GM21529 (cell line): ENCODE data around the gene LRP3.
"Not testable (repeated sequence)": the region's sequence is repeated elsewhere in the genome, so short reads cannot be mapped to it uniquely, and the experiment has no call there.

Experiments used
- ATAC-seq: cut with Tn5 transposase; IDR thresholded peaks from one replicate; pipeline ENCODE4 v1.9.1; 2021; ENCODE audit not compliant: unreplicated experiment

LRP3 gene

DNA sequence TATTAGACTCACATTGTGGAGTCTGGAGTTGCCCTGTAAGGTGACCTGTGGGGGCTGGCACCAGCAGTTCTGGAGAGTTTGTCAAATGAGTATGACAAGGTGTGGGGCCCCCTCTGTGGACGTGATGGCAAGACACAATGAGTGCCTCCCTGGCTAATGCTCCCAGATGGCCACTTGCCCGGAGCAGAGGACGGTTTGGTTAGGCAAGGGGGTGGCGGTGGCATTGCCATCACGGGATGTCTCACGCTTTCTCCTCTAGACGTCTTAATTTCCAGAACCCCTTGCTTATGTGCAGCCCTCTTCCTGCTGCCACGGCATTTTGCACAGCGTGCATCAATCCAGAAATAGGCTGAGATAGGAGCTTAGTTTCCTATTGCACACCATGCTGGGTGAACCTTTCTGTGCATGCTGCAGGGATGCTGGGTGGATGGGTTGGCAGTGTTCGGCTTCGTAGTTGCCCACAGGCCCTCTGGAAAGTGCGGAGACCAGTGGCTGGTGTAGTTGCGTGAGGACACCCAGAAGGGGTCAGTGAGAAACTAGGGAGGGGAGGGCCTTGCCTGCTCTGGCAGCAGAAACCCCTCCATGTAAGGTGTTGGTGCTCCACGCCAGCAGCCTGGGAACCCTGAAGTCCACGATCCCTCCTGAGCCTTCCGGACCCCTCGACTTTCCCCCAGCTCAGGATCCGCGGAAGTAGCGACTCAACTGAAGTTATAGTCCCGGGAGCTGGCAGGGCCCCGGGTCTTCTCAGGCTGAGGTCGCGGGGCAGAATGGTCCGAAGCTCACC is 18.1 kb upstream of the LRP3 start:
- no peak for ATAC-seq

DNA sequence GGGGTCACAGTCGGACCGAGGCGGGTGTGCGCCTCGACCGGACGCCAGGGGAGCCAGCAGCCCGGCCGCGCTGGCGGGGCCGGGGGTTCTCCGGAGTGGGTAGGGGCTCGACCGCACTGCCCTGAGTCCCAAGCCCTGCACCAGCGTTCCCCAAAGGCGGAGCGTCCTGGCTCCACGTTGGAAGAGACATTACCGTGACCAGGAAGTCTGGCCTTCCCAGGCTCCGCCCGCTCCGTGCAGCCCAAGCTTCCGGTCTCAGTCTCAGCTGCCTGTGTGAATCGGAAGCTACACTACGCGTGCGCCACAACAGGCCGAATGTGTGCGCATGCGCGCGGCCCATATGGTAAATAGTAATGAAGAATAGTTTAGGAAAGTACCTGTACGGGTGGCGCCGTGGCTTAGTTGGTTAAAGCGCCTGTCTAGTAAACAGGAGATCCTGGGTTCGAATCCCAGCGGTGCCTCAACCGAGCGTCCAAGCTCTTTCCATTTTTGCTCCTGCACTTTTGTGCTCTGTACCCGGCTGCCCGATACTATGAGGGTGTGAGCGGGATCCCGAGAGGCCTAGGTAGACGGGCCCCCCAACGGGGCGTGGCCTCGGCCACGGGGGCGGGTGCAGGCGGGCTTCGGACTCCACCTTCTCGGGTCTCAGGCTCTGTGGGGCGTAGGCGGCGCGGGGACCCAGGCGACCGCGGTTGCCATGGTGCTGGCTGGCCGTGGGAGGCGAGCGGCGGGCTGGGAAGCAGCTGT is 17.3 kb upstream of the LRP3 start:
- ATAC-seq, result peak; percentile 82

DNA sequence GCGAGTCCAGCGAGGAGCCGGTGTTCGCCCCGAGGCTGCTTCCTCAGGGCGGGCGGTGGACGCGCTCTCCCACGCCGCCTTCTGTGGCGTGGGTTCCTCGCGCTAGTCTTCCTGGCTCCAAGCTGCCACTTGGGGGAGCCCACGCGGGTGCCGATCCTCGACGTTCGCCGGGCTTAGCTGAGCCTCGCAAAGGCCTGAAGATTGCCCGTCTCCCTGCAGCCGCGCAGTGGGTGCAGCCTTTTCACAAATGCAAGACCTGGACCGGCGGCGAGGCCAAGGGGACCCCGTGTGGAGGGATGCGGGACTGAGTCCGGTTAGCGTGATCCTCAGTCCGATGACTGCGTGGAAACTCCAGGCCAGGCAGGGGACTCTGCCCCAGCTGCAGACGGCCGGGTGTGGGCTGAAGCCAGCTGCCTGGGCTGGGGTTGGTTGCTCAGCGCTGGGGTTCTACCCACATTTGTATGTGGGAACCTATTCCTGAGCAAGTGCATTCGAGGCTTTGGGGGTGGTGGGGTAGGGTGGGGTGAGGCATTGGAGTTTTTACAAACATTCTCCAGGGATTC is 16.6 kb upstream of the LRP3 start:
- peak; percentile 26 for ATAC-seq

DNA sequence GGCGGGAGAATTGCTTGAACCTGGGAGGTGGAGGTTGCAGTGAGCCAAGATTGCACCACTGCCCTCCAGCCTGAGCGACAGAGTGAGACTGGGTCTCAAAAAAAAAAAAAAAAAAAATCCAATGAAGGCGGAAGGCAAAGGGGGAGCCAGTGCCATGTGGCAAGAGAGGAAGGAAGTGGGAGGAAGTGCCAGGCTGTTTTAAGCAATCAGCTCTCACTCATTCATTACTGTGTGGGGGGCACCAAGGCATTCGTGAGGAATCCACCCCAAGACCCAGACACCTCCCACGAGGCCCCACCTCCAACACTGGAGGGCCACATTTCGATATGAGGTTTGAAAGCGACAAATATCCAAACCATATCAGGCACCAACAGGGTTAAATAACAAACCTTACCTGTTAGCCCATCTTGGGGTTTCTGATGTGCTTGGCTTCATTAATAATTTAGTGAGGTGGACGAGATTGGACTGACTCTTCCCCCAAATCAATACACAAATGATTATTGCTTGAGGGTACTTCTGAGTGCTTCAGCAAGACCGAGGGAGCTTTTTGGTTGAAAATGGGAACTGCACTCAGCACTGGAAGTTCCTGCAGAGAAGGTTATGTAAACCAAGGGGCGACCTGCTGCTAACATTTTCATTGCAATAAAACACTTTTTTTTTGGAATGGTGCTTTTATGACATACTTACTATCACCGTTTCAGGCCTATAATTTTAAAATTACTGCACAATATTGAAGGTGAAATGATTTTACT is 7.5 kb upstream of the LRP3 start:
- no peak for ATAC-seq

DNA sequence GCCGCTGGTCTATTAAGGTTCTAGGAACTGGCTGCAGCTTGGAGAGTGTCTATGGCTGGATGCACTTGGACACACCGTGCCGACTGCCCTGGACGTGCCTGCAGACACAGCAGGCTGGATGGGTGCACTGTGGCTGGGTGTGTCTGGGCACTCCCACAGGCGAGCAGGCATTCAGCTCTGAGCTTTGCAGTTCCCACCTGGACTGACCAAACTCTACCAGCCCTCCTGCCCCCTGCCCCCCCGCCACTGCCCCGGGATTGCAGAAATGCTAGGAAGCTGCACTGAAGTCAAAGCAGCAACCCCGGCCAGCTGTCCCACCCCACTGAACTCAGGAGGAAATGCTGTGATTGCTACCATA is 7.0 kb upstream of the LRP3 start:
- no peak for ATAC-seq

GRCh38 chr19:33189453-33189852 is 4.7 kb upstream of the LRP3 start:
- ATAC-seq, result no peak

DNA sequence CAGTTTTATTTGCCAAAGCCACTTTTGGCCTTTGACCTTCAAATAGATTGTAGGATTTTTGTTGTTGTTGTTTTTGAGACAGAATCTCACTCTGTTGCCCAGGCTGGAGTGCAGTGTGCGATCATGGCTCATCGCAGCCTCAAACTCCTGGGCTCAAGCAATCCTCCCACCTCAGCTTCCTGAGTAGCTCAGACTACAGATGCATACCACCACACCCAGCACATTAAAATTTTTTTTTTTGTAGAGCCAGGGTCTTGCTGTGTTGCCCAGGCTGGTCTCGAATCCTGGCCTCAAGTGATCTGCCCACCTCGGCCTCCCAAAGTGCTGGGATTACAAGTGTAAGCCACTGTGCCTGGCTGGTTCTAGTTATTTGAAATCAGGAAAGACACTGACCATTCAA is 3.0 kb upstream of the LRP3 start:
- ATAC-seq, result not testable (repeated sequence)

- no peak for ATAC-seq
Observed at GRCh38 chr19:33191501-33191900, 2.6 kb upstream of the LRP3 start.

GRCh38 chr19:33192010-33192409 is 2.1 kb upstream of the LRP3 start:
- no peak for ATAC-seq

- no peak for ATAC-seq
Observed at GRCh38 chr19:33193269-33193864, 763 bp upstream of the LRP3 start.

DNA sequence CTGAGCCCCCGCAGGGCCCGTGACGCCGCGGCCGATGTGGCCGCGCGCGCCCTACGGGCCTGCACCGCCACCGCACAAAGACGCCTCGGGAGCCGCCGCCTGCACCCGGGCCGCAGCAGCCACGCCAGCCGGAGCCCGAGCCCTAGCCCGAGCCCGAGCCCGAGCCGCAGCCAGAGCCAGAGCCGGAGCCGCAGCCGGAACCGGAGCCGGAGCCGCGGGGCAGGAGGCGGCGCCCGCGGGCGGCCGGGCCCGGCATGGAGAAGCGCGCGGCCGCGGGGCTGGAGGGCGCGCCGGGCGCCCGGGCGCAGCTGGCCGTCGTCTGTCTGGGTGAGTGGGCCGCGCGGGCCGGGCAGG is 379 bp downstream of the LRP3 start:
- ATAC-seq, result no peak

DNA sequence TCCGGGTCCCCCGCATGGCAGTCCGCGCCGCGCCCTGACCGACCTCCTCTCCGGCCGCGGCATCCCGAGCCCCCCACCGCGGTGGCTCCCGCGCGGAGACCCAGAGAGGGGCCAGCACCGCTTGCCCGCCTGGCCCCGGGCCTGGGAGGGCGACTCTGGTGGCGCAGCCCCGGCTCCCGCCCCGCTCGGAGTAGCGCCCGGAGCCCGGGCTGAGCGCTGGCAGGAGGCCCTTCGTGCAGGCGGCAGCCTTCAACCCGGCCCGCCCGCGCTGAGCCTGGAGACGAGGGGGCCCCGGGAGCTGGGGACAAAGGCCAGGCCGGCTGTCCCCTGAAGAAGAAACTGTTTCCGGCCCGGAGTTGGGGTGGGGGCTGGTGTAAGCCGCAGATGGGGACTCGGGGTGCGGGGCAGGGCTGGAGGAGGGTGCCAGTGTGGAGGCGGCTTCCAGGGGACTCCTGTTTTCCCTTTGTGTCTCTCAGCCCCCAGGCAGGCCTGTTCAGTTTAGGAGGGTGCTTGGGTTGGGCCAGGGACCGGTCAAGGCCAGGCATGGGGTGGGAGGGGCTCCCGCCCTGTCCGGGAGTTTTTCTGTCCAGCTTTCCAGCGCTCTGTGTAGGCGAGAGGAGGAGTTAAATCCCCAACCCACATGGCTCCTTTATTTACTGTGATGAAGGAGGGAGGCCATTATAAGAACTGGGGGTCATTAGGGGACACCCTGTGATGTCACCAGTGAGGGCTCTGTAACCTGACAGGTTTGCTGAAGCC is 935 bp downstream of the LRP3 start:
- no peak for ATAC-seq

GRCh38 chr19:33195645-33196347 is 1.7 kb downstream of the LRP3 start:
- ATAC-seq, result no peak

- ATAC-seq, result no peak
Observed at GRCh38 chr19:33196446-33197193, 2.5 kb downstream of the LRP3 start.

DNA sequence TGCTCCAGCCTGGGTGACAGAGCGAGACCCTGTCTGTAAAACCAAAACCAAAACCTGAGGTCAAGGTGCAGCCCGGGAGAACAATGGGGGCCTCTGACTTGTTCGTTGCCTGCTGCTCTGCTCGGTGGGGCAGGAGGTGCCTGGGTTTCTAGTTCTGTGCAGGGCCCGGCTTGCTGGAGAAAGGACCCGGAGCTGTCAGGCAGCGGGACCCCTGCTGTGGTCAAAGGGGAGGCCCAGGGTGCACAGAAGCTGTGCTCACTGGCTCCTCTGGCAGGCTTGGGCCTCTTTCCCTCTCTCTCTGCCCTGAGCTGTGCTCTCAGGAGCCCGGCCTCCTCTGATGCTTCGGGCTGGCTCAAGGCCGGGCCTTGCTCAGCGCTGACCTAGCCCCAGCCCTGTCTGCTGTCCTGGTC is 3.5 kb downstream of the LRP3 start:
- no peak for ATAC-seq

DNA sequence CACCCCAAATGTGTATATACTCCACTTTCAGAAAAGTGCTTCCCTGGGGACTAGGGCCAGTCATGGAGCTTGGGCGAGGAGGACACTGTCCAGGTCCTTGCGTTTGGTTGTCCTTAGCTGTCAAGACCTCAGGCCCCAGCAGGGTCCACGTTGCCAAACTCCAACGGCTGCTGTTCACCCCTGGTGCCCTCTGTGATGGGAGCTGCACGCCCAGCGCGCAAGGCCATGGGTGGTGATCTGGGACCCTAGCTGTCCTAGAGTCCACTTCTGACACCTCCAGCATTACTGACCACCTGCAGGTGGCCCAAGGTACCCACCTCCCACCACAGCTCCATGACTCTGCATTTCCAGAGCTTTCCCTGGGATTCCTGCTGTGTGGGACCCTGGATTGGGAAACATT is 4.0 kb downstream of the LRP3 start:
- ATAC-seq, result no peak

- no peak for ATAC-seq
Observed at GRCh38 chr19:33199441-33200265, 5.5 kb downstream of the LRP3 start.

GRCh38 chr19:33201473-33201872 is 7.3 kb downstream of the LRP3 start:
- no peak for ATAC-seq
